ENCODE data around the gene SNX27. TPM values are rescaled to one million over a fixed set of nuclear protein-coding genes. Genes with fewer than 3 reads are reported as not detected.
"Not testable (repeated sequence)": the region's sequence is repeated elsewhere in the genome, so short reads cannot be mapped to it uniquely, and the experiment has no call there.

The SNX27 gene
- total RNA-seq, 1 donor from 2014 or later = 33.1 TPM

DNA sequence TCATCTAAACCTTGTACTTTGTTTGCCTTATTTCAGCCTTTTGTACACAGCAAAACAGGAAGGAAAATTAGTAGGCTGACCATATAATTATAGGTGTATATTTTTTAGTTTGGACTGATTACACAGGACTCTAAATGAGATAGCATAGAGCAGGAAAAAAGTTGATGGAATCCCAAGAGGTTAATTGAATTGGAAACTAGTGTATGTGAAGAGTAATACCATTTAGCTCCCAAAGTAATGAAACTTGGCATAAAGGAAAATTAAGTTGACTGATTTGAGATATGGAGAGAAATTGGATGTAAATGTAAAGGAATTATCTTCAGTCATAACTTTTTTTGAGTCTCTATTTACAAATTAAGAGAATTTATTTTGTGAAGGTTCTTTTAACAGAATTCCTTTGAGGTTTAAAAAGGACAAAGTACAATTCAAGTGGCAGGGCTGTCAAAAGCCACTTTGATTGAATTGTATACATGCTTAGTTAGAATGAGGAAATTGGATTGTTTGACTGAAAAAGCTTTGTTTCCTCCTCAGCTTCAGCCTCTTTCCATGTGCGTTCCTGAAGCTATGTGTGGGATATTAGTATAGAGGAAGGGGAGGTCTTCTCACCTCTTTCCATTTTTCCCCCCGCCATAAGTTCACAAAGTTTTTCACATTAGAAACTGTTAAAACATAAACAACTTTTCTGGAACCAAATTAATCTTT lies 26.4 kb downstream of the SNX27 start:
- Mint-ChIP-seq H3K36me3 (ENCODE audit: low read depth) (peaks cover 7% of the 10 kb centered on the region), H3K27me3 (no peaks in the 10 kb centered on the region), H3K9me3 (no peaks in the 10 kb centered on the region), H3K4me3 (no peak overlapping the region), H3K4me1 (peaks cover 3% of the 10 kb centered on the region), H3K27ac (no peak overlapping the region)
- DNase-seq = no peak
- intact Hi-C loops (cut with micrococcal nuclease) = no loop called here

- Mint-ChIP-seq H3K4me1 (peaks cover 3% of the 10 kb centered on the region), H3K27me3 (no peaks in the 10 kb centered on the region), H3K9me3 (no peaks in the 10 kb centered on the region), H3K4me3 (no peak overlapping the region), H3K27ac (no peak overlapping the region), H3K36me3 (ENCODE audit: low read depth) (peaks cover 7% of the 10 kb centered on the region)
- intact Hi-C loops (cut with micrococcal nuclease) = no loop called here
- DNase-seq = no peak
Observed at GRCh38 chr1:151638812-151639211, 27.0 kb downstream of the SNX27 start.

- intact Hi-C loops (cut with micrococcal nuclease) = no loop called here
- no peak for DNase-seq
- no peak overlapping the region for H3K4me3 Mint-ChIP-seq
- peaks cover 7% of the 10 kb centered on the region for H3K36me3 Mint-ChIP-seq (ENCODE audit: low read depth)
- H3K27me3 Mint-ChIP-seq = no peaks in the 10 kb centered on the region
- no peak overlapping the region for H3K27ac Mint-ChIP-seq
- peaks cover 3% of the 10 kb centered on the region for H3K4me1 Mint-ChIP-seq
- H3K9me3 Mint-ChIP-seq = no peaks in the 10 kb centered on the region
Observed at GRCh38 chr1:151639466-151639865, 27.6 kb downstream of the SNX27 start.

- no peak overlapping the region for H3K4me3 Mint-ChIP-seq
- peaks cover 3% of the 10 kb centered on the region for H3K4me1 Mint-ChIP-seq
- intact Hi-C loops (cut with micrococcal nuclease) = no loop called here
- no peak overlapping the region for H3K27ac Mint-ChIP-seq
- no peaks in the 10 kb centered on the region for H3K9me3 Mint-ChIP-seq
- peaks cover 11% of the 10 kb centered on the region for H3K36me3 Mint-ChIP-seq (ENCODE audit: low read depth)
- no peak for DNase-seq
- H3K27me3 Mint-ChIP-seq = no peaks in the 10 kb centered on the region
Observed at GRCh38 chr1:151641229-151641628, 29.4 kb downstream of the SNX27 start.

DNA sequence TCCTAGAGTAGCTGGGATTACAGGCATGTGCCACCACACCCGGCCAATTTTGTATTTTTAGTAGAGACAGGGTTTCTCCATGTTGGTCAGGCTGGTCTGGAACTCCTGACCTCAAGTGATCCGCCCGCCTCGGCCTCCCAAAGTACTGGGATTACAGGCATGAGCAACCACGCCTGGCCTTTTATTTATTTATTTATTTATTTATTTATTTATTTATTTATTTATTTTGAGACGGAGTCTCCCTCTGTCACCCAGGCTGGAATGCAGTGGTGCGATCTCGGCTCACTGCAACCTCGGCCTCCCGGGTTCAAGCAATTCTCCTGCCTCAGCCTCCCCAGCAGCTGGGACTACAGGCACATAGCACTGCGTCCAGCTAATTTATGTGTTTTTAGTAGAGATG lies 31.2 kb downstream of the SNX27 start:
- H3K36me3 Mint-ChIP-seq (ENCODE audit: low read depth) = peaks cover 15% of the 10 kb centered on the region
- H3K27me3 Mint-ChIP-seq; H3K27ac Mint-ChIP-seq; H3K4me3 Mint-ChIP-seq; intact Hi-C loops (cut with micrococcal nuclease); H3K4me1 Mint-ChIP-seq; DNase-seq; H3K9me3 Mint-ChIP-seq: not testable (repeated sequence)

DNA sequence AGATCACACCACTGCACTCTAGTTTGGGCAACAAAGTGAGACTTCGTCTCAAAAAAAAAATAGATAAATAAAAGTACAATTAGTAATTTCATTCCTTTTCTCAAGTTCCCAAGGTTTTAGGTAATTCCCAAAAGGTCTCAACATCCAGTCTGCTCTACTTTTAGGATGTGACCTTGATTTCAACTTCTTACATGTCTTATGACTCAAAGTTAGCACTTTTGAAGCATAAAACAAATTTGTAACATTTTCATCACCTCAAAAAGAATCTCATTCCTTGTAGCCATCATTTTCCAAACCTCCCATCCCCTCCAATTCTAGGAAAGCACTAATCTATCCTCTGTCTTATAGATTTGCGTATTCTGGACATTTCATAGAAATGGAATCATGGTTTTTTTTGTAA lies 32.2 kb downstream of the SNX27 start:
- H3K27me3 Mint-ChIP-seq = no peaks in the 10 kb centered on the region
- intact Hi-C loops (cut with micrococcal nuclease) = no loop called here
- DNase-seq = no peak

GRCh38 chr1:151653397-151653796 lies 41.5 kb downstream of the SNX27 start:
- DNase-seq = no peak
- H3K4me3 Mint-ChIP-seq = no peak overlapping the region
- peaks cover 24% of the 10 kb centered on the region for H3K36me3 Mint-ChIP-seq (ENCODE audit: low read depth)
- no peak overlapping the region for H3K27ac Mint-ChIP-seq
- no peaks in the 10 kb centered on the region for H3K27me3 Mint-ChIP-seq
- H3K9me3 Mint-ChIP-seq = no peaks in the 10 kb centered on the region
- H3K4me1 Mint-ChIP-seq = peaks cover 13% of the 10 kb centered on the region
- intact Hi-C loops (cut with micrococcal nuclease) = no loop called here

More for the DNA sequence above, 32.2 kb downstream of the SNX27 start:
- H3K9me3 Mint-ChIP-seq = no peaks in the 10 kb centered on the region
- H3K4me1 Mint-ChIP-seq = peaks cover 3% of the 10 kb centered on the region
- no peak overlapping the region for H3K27ac Mint-ChIP-seq
- H3K36me3 Mint-ChIP-seq (ENCODE audit: low read depth) = peaks cover 18% of the 10 kb centered on the region
- no peak overlapping the region for H3K4me3 Mint-ChIP-seq

DNA sequence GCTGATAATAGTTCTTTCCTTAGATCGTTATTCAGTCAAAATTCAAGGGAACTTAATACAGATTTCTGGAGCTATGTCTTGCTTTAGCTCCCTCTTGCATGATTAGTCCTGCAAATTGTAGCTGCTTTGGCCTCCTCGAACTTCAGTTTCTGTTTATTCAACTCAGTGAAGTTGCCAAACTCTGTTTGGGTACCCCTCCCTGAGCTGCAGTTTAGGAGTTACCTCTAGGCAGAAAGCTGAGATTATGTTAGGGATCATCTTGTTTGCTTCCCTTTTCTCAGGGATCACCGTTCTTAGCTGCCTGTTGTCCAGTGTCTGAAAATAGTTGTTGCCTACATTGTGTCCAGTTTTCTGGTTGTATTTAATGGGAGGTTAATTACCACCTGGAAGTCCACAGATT lies 43.5 kb downstream of the SNX27 start:
- H3K36me3 Mint-ChIP-seq (ENCODE audit: low read depth) = peaks cover 29% of the 10 kb centered on the region
- H3K4me3 Mint-ChIP-seq = no peak overlapping the region
- H3K9me3 Mint-ChIP-seq = no peaks in the 10 kb centered on the region
- no peak for DNase-seq
- H3K4me1 Mint-ChIP-seq = peaks cover 13% of the 10 kb centered on the region
- H3K27ac Mint-ChIP-seq = no peak overlapping the region
- H3K27me3 Mint-ChIP-seq = no peaks in the 10 kb centered on the region
- intact Hi-C loops (cut with micrococcal nuclease) = no loop called here

DNA sequence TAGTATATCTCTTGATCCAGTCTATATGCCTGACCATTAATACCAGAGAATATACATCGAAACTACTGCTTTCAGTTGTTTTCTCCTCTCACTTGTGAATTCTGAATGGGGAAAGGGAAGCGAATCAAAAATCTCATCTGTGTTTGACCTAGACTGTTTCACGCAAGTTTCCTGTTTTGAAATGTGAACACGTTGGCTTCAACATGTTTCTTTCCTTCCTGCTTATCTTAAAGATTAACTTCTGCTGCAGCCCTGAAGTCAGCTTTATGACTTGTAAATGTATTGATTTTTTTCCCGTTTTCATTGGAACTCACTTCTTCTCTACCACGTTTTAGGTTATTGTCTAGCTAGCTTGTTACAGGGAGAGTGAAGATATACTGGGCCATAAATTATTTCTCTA lies 49.9 kb downstream of the SNX27 start:
- H3K9me3 Mint-ChIP-seq = no peaks in the 10 kb centered on the region
- no peak overlapping the region for H3K4me3 Mint-ChIP-seq
- H3K27ac Mint-ChIP-seq = peak overlapping the region; percentile 52
- H3K27me3 Mint-ChIP-seq = no peaks in the 10 kb centered on the region
- peaks cover 32% of the 10 kb centered on the region for H3K36me3 Mint-ChIP-seq (ENCODE audit: low read depth)
- intact Hi-C loops (cut with micrococcal nuclease) = no loop called here
- no peak for DNase-seq
- peaks cover 12% of the 10 kb centered on the region for H3K4me1 Mint-ChIP-seq

DNA sequence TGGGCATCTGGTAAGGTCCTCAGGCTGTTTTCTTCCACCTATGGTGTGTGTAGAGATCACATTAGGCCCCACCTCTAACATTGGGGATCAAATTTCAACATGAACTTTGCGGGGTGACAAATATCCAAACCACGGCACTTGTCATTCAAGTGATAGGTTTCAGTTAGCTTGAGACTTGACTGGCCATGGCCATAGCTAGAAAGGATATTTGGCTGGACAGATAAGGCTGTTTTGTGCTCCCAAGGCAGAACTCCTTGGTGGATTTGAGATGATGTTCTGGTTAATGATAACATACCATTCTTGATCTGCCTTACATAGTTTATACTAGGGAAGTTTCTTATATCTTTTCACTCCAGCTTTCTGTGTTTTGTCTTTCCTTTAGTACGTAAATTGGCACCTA lies 56.2 kb downstream of the SNX27 start:
- H3K27me3 Mint-ChIP-seq = no peaks in the 10 kb centered on the region
- H3K27ac Mint-ChIP-seq = no peak overlapping the region
- peaks cover 2% of the 10 kb centered on the region for H3K4me1 Mint-ChIP-seq
- DNase-seq = no peak
- intact Hi-C loops (cut with micrococcal nuclease) = no loop called here
- no peaks in the 10 kb centered on the region for H3K9me3 Mint-ChIP-seq
- H3K36me3 Mint-ChIP-seq (ENCODE audit: low read depth) = peaks cover 34% of the 10 kb centered on the region
- no peak overlapping the region for H3K4me3 Mint-ChIP-seq

GRCh38 chr1:151670036-151670675 lies 58.3 kb downstream of the SNX27 start:
- H3K27me3 Mint-ChIP-seq; H3K4me3 Mint-ChIP-seq; H3K4me1 Mint-ChIP-seq; H3K9me3 Mint-ChIP-seq; intact Hi-C loops (cut with micrococcal nuclease); DNase-seq; H3K27ac Mint-ChIP-seq: not testable (repeated sequence)
- H3K36me3 Mint-ChIP-seq (ENCODE audit: low read depth) = peaks cover 33% of the 10 kb centered on the region

DNA sequence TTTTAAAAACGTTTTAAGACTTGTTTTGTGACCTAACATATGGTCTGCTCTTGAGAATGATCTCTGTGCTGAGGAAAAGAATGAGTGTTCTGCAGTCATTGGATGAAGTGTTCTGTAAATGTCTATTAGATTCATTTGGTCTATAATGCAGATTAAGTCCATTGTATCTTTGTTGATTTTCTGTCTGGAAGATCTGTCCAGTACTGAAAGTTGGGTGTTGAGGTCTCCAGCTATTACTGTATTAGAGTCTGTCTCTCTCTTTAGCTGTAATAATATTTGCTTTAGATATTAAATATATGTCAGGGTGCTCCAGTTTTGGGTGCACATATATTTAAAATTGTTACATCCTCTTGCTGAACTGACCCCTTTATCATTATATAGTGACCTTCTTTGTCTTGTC lies 61.6 kb downstream of the SNX27 start:
- Mint-ChIP-seq H3K9me3 (no peaks in the 10 kb centered on the region), H3K4me1 (no peaks in the 10 kb centered on the region), H3K27ac (no peak overlapping the region), H3K27me3 (no peaks in the 10 kb centered on the region), H3K4me3 (no peak overlapping the region), H3K36me3 (ENCODE audit: low read depth) (peaks cover 37% of the 10 kb centered on the region)
- intact Hi-C loops (cut with micrococcal nuclease) = no loop called here
- DNase-seq = no peak

GRCh38 chr1:151680391-151680790 lies 68.5 kb downstream of the SNX27 start:
- no peak overlapping the region for H3K4me3 Mint-ChIP-seq
- no peak for DNase-seq
- H3K27ac Mint-ChIP-seq = no peak overlapping the region
- H3K4me1 Mint-ChIP-seq = no peaks in the 10 kb centered on the region
- peaks cover 11% of the 10 kb centered on the region for H3K36me3 Mint-ChIP-seq (ENCODE audit: low read depth)
- no peaks in the 10 kb centered on the region for H3K27me3 Mint-ChIP-seq
- no peaks in the 10 kb centered on the region for H3K9me3 Mint-ChIP-seq
- intact Hi-C loops (cut with micrococcal nuclease) = no loop called here

DNA sequence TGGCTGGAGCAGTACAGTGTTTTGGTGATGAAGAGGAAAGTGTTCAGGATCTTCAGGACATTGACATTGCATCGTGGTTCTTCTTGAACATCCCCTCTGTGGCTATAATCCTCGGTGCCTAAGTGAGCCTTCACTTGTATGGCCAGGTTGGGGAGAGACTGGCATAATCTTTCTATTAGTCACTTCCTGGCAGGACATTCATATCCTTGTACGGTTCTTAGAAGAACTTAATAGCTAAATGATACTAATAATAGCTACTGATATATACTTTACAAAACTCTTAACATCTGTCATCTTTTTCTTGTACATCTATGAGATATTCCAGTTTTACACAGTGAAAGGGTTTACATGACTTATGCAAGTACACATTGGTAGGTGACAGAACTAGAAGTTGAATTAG lies 69.0 kb downstream of the SNX27 start:
- H3K4me3 Mint-ChIP-seq = no peak overlapping the region
- DNase-seq = no peak
- H3K9me3 Mint-ChIP-seq = no peaks in the 10 kb centered on the region
- H3K27ac Mint-ChIP-seq = no peak overlapping the region
- peaks cover 10% of the 10 kb centered on the region for H3K36me3 Mint-ChIP-seq (ENCODE audit: low read depth)
- H3K27me3 Mint-ChIP-seq = no peaks in the 10 kb centered on the region
- intact Hi-C loops (cut with micrococcal nuclease) = no loop called here
- H3K4me1 Mint-ChIP-seq = no peaks in the 10 kb centered on the region

- Mint-ChIP-seq H3K36me3 (ENCODE audit: low read depth) (peaks cover 12% of the 10 kb centered on the region), H3K27me3 (no peaks in the 10 kb centered on the region), H3K9me3 (no peaks in the 10 kb centered on the region), H3K4me1 (no peaks in the 10 kb centered on the region), H3K27ac (no peak overlapping the region), H3K4me3 (no peak overlapping the region)
- intact Hi-C loops (cut with micrococcal nuclease) = no loop called here
- DNase-seq = no peak
Observed at GRCh38 chr1:151681923-151682322, 70.1 kb downstream of the SNX27 start.

Measured in activated CD4-positive, alpha-beta T cell treated with anti-CD3 and anti-CD28 coated beads, Interleukin-2, amount 10 ng/mL, durations not matched to agents 24 days and 14 days (primary cell).